Myocyte (in vitro differentiated cells): ENCODE measurements around the gene STN1. TPM values are rescaled to one million over a fixed set of nuclear protein-coding genes. Genes with fewer than 3 reads are reported as not detected.
A peak's percentile ranks its signal among the peaks of the same experiment; 100 is the strongest.

Experiments
- DNase-seq: peaks from one replicate; pipeline ENCODE4 v3.0.0-alpha.2; 2012; ENCODE audit warnings: low read depth
- total RNA-seq: library from RNA; depleted of rRNA; stranded (reverse); fragments of >200 nt; gene quantifications from 2 replicates; pipeline ENCODE4 v1.2.3, GENCODE V29; 2014

The STN1 gene
- total RNA-seq, 1 donor from 2014 or later: 77.2 TPM

DNA sequence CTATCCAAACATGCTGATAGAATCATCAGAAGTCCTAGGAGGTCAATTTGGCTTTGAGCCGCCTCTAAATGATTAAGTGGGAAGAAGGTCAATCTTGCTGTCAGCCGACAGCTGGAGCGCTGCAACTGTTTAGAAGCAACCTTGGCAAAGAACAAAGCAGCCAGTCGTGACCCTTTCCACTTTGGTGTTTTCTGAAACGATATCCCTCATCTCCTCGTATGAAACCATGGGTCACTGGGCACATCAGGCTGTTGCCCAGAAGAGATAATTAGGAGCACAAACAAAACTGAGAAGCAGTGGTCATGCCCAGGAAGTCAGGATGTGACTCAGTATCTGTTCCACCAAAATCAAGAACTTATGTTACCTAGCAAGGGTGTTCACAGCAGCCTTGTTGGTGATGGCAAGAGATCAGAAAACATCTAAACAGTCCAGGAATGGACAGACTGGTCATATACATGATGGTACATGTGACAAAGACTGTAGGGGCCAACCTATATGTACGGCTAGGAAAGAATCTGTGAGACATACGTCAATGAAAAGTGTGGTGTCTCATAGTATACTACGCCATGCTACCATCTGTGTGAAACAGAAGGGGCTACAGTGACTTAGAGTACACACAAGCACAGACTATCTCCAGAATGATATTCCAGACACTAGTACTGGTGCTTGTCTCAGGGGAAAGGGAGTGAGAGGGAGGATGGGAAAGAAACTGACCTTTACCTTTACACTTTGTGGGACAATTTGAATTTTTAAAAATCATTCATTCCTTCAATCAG lies 22.4 kb downstream of the STN1 start:
- DNase-seq: peak; percentile 86

DNA sequence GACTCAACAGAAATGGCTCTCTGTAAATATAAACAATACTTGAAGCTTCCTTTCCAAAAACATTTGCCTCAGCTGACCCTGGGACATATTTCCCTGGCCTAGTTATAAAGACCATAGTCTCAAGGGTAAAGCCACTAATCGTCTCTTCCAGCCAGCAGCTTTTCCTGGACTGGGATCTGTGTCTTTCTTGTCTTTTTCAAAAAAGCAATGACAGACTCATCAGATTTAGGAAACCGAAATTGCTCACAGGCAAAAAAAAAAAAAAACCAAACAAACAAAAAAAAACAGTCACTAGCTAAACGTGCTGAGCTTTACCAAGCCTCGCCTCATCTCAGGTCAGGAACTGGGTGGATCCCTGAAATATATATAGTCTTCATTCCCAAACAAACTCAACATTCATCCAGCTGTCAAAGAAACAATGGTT lies 23.5 kb downstream of the STN1 start:
- peak; percentile 53 for DNase-seq

DNA sequence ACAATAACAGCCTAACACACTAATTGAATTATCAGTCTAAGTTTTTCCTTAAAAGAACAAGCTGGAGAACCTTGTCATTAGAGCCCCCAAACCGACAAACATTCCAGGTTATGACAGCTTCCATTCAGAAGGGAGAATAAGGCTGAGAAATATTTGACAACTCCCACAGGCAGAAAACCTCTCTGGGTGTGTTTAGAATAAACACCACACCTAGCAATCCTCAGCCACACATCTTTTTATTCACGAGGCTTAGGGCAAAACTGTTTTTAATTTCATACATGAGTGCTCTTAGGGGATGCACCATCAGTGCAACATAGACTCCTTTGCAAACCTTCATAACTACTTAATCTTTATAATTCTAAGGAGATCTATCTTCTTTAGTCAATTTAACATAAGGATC lies 24.2 kb downstream of the STN1 start:
- DNase-seq: no peak

DNA sequence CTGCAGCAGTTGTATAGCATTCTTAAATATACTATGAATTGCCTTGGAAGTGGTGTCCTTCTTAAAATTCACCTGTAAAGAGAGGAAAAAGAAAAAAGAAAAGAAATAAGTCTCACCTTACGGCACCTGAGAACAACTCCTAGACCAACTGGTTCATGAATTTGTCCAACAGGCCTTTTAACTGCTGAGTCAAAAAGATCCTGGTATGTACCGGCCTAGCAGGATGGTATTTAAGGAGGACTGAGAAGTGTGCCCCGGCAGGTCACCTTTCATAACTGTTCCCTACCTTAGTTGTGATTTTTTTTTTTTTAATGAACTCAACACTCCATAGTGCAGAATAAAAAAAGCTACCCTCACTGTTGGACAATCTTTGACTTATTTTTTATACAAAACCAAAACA lies 25.8 kb downstream of the STN1 start:
- DNase-seq: no peak

DNA sequence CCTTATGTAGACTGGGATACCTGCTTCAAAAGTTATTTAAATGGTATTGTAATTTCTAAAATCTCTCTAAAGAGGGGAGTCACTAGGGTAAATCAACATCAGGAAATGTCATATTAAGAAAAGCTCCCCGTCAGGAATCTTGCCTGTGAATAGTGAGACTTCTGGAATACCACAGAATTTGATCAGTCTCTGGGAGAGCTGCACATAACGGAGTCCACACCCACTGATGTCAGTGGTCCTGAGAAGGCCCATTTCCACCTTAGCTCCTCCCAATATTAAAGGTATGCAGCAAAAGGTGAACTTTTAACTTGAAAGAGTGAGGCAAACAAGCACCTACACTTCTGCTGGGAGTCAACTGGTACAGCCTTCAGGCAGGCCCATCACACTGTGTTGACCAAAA lies 27.3 kb downstream of the STN1 start:
- DNase-seq: no peak

DNA sequence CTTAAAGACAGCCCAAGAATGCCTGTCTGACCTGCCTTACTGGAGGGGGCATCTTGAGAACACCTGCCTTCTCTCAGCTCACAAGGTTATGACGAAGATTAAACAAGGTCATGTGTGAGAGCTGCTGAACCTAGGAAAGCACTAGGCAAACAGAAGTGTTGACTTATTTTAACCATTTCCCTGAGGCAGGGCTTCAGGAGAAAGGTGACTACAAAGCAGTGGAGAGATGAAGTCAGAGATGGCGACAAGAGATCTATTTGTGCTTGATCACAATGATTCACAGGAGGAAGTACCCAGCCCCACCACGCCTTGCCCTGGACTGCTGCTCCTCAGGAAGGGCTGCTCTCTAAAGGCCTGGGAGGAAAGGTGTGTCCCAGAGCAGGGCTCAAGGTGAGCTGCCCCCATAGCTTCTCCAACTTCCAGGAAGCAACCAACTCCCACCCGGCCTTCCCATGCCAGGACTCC lies 27.8 kb downstream of the STN1 start:
- DNase-seq: no peak

DNA sequence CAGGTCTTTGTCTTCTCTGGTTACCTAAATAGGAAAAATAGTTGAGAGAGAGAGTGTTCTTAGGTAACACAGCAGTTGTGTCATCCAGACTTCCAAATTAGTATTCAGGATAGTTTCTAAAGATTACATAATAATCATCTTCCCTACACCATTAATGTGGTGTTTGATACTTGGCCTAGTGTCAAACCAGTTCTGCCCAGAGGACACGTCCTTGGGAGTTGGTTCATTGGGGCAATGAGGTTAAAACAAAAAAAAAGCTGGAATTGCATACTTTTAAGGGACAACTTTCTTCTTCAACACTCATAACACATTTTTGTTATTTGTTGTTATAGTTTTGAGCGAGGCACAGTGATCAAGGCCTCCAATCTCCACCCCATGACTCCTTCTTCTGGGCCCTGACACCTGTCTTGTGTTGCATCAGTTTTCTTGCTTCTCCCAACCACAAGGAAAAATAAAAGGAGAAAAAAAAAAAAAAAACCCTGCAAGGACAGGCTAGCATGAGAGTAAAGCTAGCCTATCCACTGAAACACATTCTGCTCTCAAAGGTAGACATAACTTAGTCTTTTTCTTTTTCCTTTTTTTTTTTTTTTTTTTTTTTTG lies 28.8 kb downstream of the STN1 start:
- peak; percentile 70 for DNase-seq

DNA sequence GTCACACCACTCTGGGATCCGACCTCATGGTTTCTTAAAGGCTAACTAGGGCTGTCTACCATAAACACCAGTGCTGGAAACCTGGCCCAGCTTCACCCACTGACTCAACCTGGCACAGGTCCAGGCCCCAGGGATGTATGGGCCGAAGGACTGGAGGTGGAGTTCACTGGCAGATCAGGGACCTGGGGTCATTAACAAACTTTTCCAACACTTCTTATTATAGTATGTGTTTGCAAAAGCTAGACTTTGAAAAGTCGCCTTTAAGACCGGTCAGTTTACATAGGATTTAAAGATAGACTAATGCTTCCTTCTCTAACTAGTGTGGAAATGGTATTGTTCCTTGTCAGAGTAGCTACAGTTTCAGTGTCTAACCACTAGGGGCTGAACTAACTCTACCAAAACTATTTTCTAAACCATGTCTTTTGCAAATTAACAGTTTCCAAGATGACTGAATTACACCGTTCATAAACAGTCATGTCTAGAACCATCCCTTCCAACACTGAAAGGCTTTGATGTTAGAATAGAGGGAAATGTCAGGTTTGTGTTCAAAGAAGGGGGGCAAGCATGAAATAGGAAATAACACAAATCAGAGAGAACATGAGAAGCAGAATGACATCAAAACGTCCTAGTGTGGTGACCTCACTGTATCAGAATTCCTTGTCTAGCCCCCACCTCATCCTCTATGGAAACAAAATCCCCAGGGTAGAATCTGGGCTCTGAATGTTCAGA lies 29.7 kb downstream of the STN1 start:
- peak; percentile 76 for DNase-seq

DNA sequence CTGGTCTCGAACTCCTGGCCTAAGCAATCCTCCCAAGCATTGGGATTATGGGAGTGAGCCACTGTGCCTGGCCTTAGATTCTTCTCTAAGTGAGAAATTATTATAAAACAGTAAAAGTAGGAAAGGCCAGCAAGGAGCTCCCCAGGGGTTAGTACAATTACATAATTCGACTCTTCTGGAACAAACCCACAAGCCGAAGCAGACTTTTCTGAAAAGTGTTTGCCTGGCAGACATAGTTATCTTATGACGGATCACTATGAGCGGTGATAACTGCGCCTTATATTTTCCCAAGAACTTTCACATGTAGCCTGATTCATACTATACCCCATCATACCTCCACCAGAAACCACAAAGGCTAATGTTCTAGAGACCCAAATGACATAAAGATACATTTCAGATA lies 32.4 kb downstream of the STN1 start:
- no peak for DNase-seq

DNA sequence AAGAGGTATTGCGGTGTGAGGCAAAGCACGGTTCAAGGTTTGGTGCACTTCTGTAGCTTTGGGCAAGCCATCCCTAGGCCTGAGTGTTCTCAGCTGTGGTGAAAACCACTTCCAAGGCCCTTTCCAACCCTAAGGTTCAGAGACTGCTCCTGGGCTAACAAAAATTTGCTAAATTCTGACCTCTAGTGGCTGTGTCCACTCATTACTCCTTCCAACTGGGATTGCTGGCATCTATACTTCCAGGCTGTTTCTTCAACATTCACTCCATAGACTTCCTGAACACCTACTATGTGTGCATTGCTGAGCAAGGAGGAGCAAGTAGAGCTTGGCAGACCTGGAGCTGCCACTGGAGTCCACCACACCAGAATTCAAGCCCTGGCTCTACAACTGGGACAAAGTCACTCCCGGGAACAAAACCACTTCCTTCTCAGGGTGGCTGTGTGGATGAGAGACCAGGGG lies 33.3 kb downstream of the STN1 start:
- DNase-seq: peak; percentile 86

DNA sequence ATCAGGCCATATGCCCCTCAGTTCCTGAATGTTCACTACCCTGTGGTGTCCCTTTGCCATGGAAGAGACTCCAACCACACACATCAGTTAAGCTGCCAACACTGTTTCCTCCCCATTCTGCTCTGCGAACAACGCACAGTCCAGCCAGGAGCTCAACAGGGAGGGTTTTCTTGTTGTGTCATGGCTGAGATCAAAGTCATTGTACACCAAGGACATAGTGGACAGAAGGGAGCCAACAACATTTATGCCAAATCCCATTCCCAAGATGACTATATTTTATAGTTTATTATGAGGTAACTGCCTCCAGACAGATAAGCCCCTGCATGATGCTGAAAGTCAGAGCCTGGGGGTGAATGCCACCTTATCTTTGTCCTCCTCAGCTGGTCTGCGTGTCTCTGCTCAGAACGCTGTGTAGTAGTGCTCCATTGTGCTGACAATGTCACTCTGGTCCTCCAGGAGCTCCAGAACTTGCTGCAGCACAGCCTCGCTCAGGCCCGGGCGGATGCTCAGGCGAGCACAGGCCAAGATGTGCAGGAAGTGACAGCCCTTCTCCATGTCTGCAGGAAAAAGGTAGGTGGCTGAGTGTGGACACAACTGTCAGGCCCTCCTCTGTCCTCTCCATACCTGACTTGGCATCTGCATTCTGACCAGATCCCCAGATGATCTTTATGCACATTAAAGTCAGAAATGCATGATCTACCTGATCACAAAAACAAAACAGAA lies 35.5 kb downstream of the STN1 start:
- DNase-seq: no peak

DNA sequence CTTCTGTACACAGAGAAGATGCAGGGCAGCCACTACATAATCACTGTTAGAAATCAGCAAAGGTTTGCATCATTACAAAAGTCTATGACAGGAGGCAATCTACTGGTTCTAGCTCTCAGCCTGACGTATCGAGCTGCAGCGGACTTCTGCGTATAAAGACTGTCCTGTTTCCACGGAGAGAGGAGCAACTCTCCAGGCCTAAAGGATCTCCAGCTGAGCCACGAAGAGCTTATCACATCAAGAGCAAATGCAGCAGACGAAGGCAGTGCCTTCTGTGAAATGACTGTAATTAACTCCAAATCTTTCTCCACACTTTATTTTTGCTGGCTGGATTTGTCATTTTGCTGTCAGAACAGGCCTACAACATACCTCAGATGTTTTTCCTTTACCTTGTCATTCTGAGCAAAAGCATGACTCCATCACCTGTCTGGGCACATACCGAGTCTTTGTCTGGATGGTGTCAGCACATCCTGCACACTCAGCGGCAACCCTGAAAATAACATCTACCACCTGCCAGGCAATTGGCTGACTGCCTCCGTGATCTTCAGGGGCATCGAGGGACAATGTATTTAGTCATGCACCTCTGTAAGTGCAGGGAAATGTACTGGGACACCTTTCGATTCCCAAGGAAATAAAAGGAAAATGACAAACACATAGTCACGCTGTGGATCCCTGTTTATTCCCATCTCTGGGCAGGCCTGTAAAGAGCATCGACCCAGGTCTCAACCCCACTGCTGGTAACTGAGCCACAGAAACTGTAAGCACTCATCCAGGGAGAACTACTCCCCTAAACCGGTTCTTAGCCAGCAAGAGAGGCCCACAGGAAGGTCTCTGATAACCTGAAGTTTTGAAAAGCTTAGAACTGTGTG lies 36.3 kb downstream of the STN1 start:
- DNase-seq: peak; percentile 52

DNA sequence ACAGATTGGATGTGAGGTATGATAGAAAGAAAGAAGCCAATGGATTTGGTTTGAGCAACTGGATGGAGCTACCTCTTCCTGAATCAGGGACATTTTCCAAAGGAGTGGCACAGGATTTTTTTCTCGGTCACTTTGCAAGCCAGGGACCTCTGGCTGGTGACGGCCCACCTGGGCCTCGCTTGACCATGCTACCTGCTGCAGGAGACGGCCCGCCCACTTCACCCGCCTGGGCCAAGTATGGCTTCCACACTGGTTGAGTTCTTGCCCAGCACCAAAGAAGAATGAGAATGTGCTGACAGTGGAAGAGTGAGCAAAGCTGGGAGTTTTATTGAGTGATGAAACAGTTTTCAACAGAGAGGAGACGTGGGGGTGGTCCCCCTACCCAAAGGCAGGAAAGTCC lies 38.2 kb downstream of the STN1 start:
- DNase-seq: no peak

DNA sequence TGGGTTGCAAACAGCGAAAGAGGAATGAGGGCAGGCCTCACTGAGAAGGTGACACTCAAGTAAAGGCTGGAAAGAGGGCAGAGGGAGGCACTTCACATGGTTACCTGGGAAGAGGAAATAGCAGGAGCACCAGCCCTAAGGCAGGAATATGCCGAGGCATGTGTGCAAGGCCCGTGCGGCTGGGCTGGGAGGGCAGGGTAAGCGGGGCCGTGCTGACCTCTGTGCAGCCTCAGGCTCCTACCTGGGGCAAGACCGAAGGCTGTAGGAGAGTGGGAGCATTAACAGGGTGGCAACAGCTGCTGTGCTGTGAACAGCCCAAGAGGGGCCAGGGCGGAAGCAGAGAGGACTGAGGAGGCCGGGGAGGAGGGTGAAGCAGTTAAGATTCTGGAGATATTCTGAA lies 38.6 kb downstream of the STN1 start:
- DNase-seq: no peak

DNA sequence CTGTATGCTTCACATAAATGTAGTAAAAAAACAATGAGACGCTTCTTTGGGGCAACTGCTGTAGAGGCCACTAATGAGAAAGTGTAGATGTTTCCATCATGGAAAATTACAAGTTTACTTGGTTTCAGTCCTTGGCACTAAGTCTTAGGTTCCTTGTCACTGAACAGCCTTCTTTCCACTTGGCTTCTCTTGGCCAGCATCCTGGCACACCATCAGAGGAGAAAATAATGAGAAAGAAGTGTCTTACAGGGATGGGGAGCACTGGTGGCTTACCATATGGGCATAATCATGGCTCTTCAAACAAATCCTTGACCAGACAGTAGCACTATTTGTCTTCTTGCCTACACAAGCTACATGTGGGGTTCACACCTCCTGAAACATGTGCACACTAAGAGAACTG lies 40.1 kb downstream of the STN1 start:
- DNase-seq: no peak

DNA sequence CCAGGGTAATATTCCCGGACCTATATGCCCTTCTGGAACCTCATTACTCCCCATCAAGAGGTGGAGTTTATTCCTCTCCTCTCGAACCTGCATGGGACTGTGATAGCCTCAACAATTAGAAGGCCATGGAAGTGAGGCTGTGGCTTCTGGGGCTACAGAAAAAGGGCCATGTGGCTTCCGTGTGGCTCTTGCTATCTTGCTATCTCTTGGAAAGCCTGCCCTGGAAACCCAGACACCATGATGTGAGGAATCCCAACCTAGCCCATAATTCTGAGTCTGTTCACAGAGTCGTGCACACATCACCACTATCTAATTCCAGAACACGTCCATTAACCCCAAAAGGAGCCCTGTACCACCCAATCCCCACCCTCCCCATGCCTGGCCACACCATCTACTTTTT lies 41.8 kb downstream of the STN1 start:
- DNase-seq: no peak

DNA sequence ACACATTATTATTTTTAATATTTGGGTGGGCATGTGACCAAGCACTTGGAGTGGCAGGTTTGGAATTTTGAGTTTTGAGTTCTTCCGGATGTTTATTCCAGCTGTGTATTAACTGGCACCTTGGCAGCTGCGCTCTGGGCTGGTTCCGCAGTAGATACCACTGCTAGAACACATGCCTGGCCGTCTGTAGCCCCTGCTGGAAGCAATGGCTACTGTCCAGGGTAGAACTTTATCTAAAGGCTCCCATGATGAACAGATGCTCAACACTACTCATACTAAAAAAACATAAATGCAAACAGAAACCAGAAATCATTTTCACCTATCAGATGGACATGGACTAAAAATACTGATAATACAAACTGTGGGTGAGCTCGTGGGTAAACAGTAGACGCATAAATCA lies 43.3 kb downstream of the STN1 start:
- no peak for DNase-seq

DNA sequence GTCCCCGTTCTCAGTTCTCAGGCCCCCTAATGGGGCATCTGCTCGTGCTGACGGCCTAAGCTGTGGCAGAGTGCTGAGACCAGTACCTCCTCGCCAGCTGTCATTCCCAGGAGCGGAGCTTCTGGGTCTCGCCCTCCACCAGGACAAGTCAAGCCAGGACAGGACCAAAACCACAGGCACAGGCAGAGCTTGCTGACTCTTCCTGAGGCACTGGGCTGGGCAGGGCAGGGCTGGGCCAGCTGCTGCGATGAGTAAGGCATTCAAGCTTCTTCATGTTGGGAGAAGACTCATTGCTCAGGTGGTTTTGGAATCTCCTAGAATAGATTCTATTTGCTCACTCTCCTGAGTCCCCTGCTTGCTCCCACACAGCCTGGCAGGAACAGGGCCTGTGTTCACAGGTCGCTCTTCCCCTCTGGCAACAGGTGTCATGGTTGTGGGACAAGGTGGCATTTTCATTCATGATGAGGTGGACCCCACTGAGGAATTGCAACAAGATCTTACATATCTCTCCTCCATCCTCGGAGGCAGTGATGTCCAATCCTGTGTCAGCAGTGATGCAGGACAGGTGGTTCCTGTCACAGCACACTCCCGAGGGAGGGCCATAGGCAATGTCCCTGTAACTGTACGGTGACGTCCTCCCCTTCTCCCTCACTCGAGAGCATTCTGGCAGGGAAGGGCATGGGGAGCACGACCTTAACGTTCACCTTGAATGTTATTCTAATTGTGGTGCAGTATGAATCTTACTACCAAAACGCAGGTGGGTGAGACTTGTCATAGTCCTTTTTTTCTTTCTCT lies 45.6 kb downstream of the STN1 start:
- peak; percentile 99 for DNase-seq

DNA sequence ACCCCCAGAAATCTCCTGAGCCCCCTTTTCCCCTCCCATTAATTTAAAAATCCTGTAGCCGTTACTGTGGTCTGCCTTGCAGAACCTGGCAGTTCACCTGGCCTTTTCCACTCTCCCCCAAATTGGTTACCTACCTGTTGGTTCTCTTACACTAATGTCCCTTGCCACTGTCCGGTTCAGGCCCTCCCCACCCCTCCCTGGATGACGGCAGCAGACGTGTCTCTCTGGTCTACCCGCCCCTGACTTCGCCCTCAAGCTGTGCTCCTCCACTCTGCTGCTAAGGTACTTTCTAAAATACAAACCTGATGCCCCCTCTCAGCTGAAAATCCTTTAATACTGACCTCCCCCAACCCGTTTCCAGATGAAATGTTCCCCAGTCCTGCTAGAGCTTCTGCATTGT lies 47.0 kb downstream of the STN1 start:
- DNase-seq: no peak

DNA sequence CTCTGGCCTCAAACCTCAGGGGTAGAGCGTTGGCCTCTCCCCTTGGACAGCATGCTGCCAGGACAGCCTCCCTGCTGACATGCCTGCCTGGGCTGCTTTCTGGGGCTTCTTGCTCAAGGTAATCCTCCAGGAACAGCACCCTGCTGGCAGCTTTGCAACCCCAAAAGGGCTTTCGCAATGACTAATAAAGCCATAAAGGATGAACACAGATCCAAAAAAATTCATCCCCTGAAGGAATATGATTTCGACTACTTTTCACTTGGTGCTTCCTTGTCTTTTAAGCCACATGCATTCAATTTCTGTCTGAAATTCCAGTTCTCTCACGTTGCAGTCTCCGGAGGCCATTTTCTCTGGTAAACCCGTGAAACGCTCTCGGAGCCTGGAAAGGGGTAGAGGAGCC lies 47.5 kb downstream of the STN1 start:
- DNase-seq: peak; percentile 50
